Myocyte (in vitro differentiated cells): ENCODE data around the gene LRRC71. TPM values are rescaled to one million over a fixed set of nuclear protein-coding genes. Genes with fewer than 3 reads are reported as not detected.

Experiments
- DNase-seq: peaks from one replicate; pipeline ENCODE4 v3.0.0-alpha.2; 2012; ENCODE audit warnings: low read depth
- total RNA-seq: library from RNA; depleted of rRNA; stranded (reverse); fragments of >200 nt; gene quantifications from 2 replicates; pipeline ENCODE4 v1.2.3, GENCODE V29; 2014

LRRC71 gene
- total RNA-seq, 1 donor from 2014 or later: not detected

DNA sequence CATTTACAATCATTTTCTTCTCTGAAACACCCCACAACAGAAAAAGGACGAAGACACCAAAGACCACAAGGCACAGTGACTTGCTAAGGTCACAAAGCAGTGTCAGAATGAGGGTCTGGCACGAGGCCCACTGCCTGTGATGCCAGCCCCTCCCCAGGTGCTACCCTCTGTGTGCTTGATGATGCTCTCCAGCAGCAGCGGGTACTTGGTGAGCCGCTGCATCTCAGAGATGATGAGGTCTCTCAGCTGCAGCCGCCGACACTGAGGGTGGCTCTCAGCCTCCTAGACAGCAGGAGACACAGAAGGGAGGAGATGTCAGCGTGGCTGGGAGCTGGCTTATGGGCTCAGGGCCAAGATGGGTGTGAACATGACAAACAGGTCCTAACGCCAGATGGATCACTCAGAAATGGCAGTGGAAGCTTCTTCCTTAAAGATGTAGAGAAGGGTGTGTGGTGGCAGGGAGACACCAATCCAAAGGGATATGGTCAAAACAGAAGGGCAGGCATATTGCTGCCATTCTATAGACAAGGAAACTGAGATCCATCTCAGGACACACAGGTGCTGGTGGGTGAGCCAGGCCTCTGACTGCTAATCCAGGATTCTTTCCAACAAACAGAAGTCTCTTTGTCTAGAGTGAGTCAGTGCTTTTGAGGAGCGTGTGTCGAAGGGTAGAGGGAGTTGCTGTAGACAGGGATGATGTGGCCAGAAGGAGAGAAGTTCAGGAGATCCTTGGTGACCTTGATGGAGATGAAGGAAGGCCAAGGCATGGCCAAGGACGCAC lies 25.6 kb downstream of the LRRC71 start:
- DNase-seq: no peak

- DNase-seq: no peak
These were observed 26.7 kb downstream of the LRRC71 start for GRCh38 chr1:156947127-156947526.

GRCh38 chr1:156947818-156948525 lies 27.5 kb downstream of the LRRC71 start:
- no peak for DNase-seq

DNA sequence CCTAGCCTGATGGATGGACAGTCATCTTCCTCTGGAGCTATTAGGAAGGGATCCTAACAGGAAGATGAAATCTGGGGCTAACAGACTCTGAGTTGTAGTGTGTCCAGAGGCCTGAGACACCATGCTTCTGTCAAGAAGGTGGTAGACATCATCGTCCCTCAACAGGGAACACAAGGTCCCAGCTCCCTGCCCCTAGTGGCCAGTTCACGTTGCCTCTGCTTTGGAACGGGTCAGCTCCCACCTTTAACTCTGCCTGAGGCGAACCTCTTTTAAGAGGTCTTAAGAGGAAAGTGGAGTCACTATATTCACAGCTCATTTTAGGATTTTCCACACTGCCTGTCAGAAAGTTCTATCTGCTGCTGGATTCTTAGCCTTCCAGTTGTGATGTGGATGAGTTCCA lies 28.3 kb downstream of the LRRC71 start:
- no peak for DNase-seq

GRCh38 chr1:156949127-156949526 lies 28.7 kb downstream of the LRRC71 start:
- no peak for DNase-seq

- no peak for DNase-seq
These were observed 30.9 kb downstream of the LRRC71 start for GRCh38 chr1:156951371-156951770.

- DNase-seq: no peak
These were observed 33.1 kb downstream of the LRRC71 start for GRCh38 chr1:156953571-156953970.

GRCh38 chr1:156956333-156956732 lies 35.9 kb downstream of the LRRC71 start:
- DNase-seq: no peak

DNA sequence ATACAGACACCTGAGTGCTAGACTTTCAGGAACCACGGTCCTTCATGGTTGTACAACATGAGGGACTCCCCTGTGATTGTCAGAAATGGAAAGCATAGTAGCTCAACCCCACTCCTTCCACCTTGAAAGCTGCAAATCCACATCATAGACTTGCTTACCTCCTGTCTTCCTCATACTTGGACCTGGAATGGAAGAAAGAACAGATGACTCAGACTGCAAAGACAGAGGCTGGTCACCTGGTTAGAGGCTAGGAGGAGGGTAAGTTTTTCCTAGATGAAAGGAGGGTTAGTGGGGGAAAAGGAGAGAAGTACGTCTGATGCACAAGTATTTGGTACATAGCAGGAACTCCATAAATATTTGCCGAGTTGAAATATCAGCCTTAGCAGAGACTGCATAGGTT lies 37.2 kb downstream of the LRRC71 start:
- no peak for DNase-seq

- DNase-seq: peak; percentile 47
These were observed 37.8 kb downstream of the LRRC71 start for GRCh38 chr1:156958247-156958714.

GRCh38 chr1:156959414-156959813 lies 39.0 kb downstream of the LRRC71 start:
- peak; percentile 42 for DNase-seq

DNA sequence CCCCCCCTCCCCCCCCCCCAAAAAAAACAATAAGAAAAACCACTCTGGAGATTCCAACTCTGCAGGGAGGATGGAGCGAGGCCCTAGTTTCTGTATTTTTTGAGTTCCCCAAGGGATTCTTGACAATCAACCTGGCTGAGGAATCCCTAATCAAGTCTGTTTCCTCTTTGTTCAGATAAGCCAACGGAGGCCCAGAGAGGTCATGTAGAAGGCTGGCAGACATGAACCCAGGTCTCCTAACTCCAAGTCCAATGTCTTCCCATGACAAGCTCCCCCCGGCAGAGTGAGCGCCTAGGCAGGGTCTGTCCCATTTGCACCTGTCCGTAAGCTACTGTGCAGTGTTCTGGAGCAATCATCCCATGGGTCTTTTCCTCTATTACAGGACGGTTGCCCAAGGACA lies 39.5 kb downstream of the LRRC71 start:
- DNase-seq: no peak

DNA sequence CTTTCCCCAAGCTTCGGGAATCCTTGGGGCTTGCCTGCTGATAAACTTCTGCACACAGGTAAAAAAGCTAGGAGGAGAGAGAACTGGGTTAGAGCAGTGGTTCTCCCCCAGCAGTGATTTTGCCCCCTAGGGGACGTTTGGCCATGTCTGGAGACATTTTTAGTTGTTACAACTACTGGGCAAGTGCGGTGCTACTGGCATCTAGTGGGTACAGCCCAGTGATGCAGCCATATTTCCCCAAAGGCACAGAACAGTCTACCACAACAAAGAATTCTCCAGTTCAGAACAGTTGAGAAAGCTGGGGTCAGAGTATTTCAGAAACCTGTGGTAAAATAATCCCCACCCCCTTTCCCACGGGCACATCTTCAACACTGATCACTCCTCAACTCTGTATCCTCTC lies 41.3 kb downstream of the LRRC71 start:
- peak; percentile 19 for DNase-seq

DNA sequence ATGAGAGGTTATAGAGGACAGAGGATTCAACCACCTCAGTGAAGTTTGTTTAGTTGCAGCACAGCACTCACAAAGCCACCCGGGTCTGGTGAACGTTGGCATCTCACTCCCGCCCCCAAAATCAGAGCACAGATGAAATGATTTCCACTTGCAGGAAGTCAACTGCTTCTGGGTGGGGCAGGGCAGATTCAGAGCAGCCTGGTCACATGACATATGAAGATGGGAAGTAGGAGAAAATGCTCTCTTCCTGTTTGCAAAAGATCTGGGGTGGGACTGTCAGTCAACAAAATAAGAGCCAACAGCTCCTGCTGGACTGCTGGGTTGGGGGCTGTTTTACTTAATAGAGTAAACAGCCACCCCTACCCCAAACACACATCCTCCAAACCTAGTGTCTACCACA lies 43.2 kb downstream of the LRRC71 start:
- no peak for DNase-seq

GRCh38 chr1:156964441-156964840 lies 44.0 kb downstream of the LRRC71 start:
- DNase-seq: no peak

- no peak for DNase-seq
These were observed 49.1 kb downstream of the LRRC71 start for GRCh38 chr1:156969496-156969895.

DNA sequence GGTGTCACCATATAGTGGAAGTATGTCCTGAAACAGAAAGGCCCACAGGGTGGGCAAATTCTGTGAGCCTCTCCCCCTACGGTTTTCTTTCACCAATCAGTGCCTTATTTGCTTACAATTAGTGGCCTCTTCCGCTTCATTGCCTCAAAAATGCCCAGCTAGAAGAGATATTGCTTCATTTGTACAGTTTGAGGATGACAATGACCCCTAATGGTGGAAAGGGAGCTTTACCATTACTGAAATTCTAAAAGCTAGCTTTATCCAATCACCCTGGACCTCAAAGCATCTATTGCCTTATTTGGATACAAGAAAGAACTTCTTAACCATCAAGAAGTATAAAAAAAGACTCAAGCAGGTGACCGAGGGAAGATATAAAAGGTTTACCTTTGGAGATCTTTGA lies 49.6 kb downstream of the LRRC71 start:
- DNase-seq: no peak

GRCh38 chr1:156973417-156973816 lies 53.0 kb downstream of the LRRC71 start:
- DNase-seq: no peak

- DNase-seq: no peak
These were observed 54.7 kb downstream of the LRRC71 start for GRCh38 chr1:156975084-156975483.

DNA sequence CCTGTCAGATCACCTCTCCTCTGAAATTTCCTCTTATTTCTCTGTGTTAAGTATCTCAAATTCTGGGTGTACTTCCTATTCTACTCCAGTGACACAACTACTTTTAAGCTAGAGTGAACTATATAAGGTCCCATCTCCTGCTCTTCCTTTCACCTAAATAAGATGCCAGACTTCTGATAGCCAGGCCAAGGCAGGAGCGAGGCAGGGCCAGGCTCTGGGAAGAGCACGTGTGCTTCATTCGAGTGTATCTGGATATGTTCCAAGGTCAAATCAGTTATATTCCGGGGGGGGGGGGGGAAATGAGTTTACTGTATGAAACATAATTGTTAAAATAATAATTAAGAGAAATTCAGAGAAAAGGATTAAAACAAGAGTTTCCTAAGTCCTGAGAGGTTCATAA lies 60.1 kb downstream of the LRRC71 start:
- DNase-seq: no peak
